NB4 (cell line): Measurements from ENCODE around the gene FGD2.

Experiments used
- DNase-seq: peaks from one replicate; pipeline ENCODE4 v3.0.0; 2010; ENCODE audit warnings: low read depth
- H3K4me3 ChIP-seq: one replicate; pipeline ENCODE4 v1.5.1; 2011; ENCODE audit warnings: mild to moderate bottlenecking, low read depth, low read length, moderate library complexity
- CTCF ChIP-seq: IDR thresholded peaks from one replicate; pipeline ENCODE4 v1.5.1; 2012; ENCODE audit warnings: low read depth, low read length
- MAX ChIP-seq: IDR thresholded peaks from 2 replicates; pipeline ENCODE4 v1.6.1; 2011; ENCODE audit warnings: low read depth, low read length
- MYC ChIP-seq: IDR thresholded peaks from 2 replicates; pipeline ENCODE4 v1.6.1; 2011; ENCODE audit warnings: low read depth, low read length
- POLR2A ChIP-seq: IDR thresholded peaks from 2 replicates; pipeline ENCODE4 v1.6.1; 2011; ENCODE audit warnings: mild to moderate bottlenecking; ENCODE audit not compliant: insufficient read length; ENCODE audit errors: extremely low read depth

The FGD2 gene

GRCh38 chr6:37047689-37048402 lies 42.4 kb downstream of the FGD2 start:
- TF ChIP-seq MYC (no peak), MAX (no peak), POLR2A (no peak), CTCF (no peak)
- DNase-seq, result no peak
- no peak overlapping the region for H3K4me3 ChIP-seq

GRCh38 chr6:37048403-37048850 lies 43.0 kb downstream of the FGD2 start:
- DNase-seq, result no peak
- H3K4me3 ChIP-seq, result no peak overlapping the region
- TF ChIP-seq MAX, result no peak
- no peak for TF ChIP-seq CTCF
- TF ChIP-seq POLR2A, result no peak
- no peak for TF ChIP-seq MYC

GRCh38 chr6:37048851-37049757 lies 43.6 kb downstream of the FGD2 start:
- no peak for DNase-seq
- no peak for TF ChIP-seq CTCF
- TF ChIP-seq MAX, result no peak
- no peak for TF ChIP-seq MYC
- TF ChIP-seq POLR2A, result no peak
- no peak overlapping the region for H3K4me3 ChIP-seq

GRCh38 chr6:37049758-37050044 lies 44.2 kb downstream of the FGD2 start:
- DNase-seq, result no peak
- TF ChIP-seq MAX, result no peak
- TF ChIP-seq CTCF, result no peak
- no peak for TF ChIP-seq MYC
- TF ChIP-seq POLR2A, result no peak
- no peak overlapping the region for H3K4me3 ChIP-seq

- DNase-seq, result peak; percentile 92
- H3K4me3 ChIP-seq, result no peak overlapping the region
- TF ChIP-seq CTCF (no peak), MAX (peak; percentile 71)
Observed at GRCh38 chr6:37050045-37050853, 44.8 kb downstream of the FGD2 start.
